GM21390 (cell line): Measurements from ENCODE around the gene ASCL1.

Experiments used
- ATAC-seq: cut with Tn5 transposase; IDR thresholded peaks from one replicate; pipeline ENCODE4 v1.9.1; 2021; ENCODE audit not compliant: unreplicated experiment

Gene ASCL1

GRCh38 chr12:102976609-102977280 lies 19.3 kb downstream of the ASCL1 start:
- no peak for ATAC-seq

DNA sequence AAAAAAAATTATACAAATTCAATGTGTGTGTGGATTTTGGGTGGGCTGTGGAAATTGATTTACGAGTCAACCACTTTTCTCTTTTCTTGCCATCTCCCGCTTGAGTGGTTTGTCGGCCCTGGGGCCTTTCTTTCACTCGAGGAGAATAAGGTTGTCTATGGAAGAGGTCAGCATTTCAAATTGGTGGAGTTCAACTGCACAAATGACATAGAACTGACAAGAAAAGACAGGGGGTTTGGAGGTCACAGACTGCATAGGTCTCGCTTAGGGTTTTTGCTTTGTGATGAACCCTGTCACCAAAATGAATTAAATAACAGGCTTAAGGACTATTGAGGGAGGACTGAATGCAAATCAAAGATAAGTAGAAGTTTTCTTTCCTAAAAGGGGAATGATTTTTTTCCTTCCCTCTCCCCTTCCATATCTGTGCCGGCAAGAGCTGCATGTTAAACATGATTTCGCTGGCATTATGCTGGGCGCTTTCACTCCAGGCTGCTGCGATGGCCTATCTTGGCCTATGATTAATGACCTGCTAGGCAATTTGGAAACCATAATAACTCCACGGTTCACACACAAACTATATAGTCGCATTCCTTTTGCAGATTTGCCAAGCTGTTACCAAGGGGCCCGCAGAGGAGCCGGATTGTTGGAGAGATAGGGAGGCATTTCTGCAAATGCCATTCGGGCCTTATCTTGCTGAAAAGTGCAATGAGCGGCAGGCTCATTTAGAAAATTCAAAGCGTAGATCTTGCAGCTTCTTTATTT lies 20.7 kb downstream of the ASCL1 start:
- no peak for ATAC-seq

DNA sequence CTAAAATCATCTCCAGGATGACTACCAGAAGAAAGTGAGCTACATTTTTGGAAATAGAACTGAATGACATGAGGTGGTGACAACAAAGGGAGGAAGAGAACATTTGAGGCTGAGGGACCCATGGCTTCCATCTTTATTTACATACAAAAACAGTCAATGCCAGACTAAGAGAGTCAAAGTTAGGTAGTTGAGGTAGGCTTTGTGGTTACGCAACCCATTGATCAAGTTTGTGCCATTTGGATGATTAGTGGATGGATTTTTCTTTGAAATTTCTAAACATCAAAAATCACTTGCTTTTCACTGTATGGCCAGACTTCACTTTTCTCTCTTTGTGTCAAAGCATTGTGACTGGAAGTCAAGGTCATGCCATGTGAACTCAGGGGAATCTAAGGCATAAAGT lies 22.9 kb downstream of the ASCL1 start:
- ATAC-seq: no peak

- no peak for ATAC-seq
These were observed 32.9 kb downstream of the ASCL1 start for GRCh38 chr12:102990419-102990818.

DNA sequence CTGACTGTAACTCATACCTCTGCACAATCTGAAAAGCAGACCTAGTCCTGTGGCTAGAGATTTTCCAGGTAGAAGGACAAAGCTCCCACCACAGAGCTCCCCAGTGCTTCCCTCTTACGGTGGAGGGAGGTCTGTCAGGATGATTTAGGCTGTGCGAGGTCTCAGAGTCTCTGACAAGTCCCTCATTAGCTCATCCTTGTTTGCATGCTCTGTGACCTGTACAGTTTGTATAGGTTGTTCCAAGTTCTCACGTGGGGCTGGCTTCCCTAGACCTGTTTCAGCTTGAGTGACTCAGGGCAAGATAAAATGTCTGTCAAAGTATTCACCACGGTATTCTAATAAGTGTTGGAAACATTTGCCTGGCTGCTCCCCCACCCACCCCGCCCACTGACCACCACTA lies 34.8 kb downstream of the ASCL1 start:
- no peak for ATAC-seq

- ATAC-seq: no peak
These were observed 35.2 kb downstream of the ASCL1 start for GRCh38 chr12:102992720-102993119.

GRCh38 chr12:102993537-102993936 lies 36.1 kb downstream of the ASCL1 start:
- ATAC-seq: no peak

DNA sequence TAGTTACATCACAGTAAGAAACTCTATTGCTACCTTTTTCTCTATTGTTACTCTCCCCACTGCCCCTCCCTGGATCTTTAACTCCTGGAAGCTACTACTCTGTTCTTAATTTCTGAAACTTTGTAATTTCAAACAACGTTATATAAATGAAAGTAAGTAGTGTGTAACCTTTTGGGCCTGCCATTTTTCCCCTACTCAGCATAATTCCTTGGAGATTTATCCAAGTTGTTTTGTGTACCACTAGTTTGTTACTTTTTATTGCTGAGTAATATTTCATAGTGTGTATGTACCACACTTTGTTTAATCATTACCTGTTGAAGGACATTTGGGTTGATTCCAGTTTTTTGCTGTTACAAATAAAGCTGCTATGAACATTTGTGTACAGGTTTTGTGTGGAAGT lies 37.9 kb downstream of the ASCL1 start:
- ATAC-seq: no peak
